Measurements from ENCODE around the gene EXOC3L4. TPM values are rescaled to one million over a fixed set of nuclear protein-coding genes. Genes with fewer than 3 reads are reported as not detected.
A peak's percentile ranks its signal among the peaks of the same experiment; 100 is the strongest.

The EXOC3L4 gene
- total and polyA plus RNA-seq, 4 donors, result 24.0 to 77.8 (median 36.7) TPM

DNA sequence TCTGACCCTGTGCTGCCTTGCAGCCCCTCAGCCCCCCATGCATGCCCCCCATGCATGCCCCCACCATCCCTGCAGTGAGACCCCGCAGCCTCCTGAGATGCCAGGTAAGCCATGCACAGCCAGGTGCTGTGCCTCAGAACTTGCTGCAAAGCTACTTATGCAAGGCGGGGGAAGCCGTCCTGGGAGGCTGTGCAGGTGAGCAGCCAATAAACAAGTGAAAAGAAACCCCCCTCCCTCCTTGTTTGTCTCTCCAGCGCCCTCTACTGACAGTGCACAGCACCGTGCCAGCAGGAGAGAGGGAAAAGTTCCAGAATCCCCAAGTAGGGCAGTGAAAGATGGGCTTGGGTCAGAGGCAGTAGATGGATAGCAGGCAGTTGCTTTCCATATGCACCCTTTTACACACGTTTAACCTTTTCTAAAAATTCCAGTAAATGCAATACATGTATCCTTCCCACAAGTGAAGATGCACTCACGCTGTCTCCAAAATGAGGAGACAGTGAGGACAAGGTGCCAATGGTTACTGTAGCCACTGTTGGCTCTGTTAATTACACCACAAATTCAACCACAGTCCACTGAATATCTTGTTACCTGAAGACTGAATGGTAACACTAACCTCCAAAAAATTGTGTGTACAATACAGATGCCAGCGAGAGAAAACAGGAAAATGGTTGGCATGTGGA is 46.7 kb downstream of the EXOC3L4 start:
- Histone ChIP-seq H3K9ac (ENCODE audit: low read depth in 1 of 2, low read length in 2 of 2) (no peak overlapping the region), H3K4me3 (ENCODE audit: low read depth in 1 of 3, low read length in 3 of 3) (no peak overlapping the region), H3K27ac (ENCODE audit: low read depth in 1 of 2, low read length in 2 of 2) (no peak overlapping the region), H3K36me3 (ENCODE audit: control insufficient read depth in 4 of 4, insufficient read depth in 3 of 4, low read depth in 1 of 4, low read length in 3 of 4) (no peaks in the 10 kb centered on the region), H3K9me3 (ENCODE audit: control insufficient read depth in 4 of 4, low read length in 3 of 4) (no peaks in the 10 kb centered on the region), H3K4me1 (ENCODE audit: control insufficient read depth in 4 of 4, insufficient read depth in 4 of 4, low read length in 3 of 4) (peaks cover 0 to 3% (median 0%) of the 10 kb centered on the region in 4 donors), H3K27me3 (ENCODE audit: control insufficient read depth in 4 of 4, insufficient read depth in 4 of 4, low read length in 3 of 4) (no peaks in the 10 kb centered on the region)
- no peak for DNase-seq (ENCODE audit: low spot score)
- peak; percentile 69 to 79 for TF ChIP-seq RAD21 (IDR thresholded peaks at IDR 0.05)
- no peak for TF ChIP-seq RXRA (IDR thresholded peaks at IDR 0.05)
- TF ChIP-seq, protein P1, sequence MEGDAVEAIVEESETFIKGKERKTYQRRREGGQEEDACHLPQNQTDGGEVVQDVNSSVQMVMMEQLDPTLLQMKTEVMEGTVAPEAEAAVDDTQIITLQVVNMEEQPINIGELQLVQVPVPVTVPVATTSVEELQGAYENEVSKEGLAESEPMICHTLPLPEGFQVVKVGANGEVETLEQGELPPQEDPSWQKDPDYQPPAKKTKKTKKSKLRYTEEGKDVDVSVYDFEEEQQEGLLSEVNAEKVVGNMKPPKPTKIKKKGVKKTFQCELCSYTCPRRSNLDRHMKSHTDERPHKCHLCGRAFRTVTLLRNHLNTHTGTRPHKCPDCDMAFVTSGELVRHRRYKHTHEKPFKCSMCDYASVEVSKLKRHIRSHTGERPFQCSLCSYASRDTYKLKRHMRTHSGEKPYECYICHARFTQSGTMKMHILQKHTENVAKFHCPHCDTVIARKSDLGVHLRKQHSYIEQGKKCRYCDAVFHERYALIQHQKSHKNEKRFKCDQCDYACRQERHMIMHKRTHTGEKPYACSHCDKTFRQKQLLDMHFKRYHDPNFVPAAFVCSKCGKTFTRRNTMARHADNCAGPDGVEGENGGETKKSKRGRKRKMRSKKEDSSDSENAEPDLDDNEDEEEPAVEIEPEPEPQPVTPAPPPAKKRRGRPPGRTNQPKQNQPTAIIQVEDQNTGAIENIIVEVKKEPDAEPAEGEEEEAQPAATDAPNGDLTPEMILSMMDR (IDR thresholded peaks at IDR 0.05; ENCODE audit: low read depth, low read length, missing input control), result peak; percentile 71
- 28% methylated on average over 8 of the region's 8 CpGs for WGBS

DNA sequence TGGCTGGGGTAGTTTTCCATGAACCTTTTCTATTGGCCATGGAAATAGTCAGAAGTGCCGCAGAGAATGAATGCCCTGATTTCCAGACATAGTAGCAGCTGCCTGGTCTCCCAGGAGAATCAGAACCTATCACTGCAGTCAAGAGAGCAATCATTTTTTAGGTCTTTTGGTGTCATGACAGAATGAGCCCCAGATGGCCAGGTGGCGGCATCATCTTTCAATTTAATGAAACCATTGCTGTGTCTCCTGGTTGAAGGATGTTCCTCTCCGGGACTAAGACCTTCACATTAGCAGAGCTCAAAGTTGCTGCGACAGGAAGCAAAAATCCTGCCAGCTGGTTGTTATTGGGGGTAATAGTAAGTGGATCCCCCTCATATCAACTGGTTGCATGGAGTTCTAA is 47.5 kb downstream of the EXOC3L4 start:
- TF ChIP-seq, protein P2, sequence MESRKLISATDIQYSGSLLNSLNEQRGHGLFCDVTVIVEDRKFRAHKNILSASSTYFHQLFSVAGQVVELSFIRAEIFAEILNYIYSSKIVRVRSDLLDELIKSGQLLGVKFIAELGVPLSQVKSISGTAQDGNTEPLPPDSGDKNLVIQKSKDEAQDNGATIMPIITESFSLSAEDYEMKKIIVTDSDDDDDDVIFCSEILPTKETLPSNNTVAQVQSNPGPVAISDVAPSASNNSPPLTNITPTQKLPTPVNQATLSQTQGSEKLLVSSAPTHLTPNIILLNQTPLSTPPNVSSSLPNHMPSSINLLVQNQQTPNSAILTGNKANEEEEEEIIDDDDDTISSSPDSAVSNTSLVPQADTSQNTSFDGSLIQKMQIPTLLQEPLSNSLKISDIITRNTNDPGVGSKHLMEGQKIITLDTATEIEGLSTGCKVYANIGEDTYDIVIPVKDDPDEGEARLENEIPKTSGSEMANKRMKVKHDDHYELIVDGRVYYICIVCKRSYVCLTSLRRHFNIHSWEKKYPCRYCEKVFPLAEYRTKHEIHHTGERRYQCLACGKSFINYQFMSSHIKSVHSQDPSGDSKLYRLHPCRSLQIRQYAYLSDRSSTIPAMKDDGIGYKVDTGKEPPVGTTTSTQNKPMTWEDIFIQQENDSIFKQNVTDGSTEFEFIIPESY (IDR thresholded peaks at IDR 0.05), result no peak
- TF ChIP-seq HNF4G (IDR thresholded peaks at IDR 0.05), result no peak
- no peak for TF ChIP-seq FOXA1 (IDR thresholded peaks at IDR 0.05)
- TF ChIP-seq EGR1 (IDR thresholded peaks at IDR 0.05; ENCODE audit: low read depth in 2 of 2), result no peak
- no peak for TF ChIP-seq HNF4A (conservative IDR thresholded peaks at IDR 0.05)
- TF ChIP-seq GABPA (IDR thresholded peaks at IDR 0.05 in 1 of 2, conservative IDR thresholded peaks at IDR 0.05 in 1 of 2), result no peak
- TF ChIP-seq, protein P1 (IDR thresholded peaks at IDR 0.05; ENCODE audit: low read depth, low read length, missing input control), result no peak
- TF ChIP-seq FOXA2 (IDR thresholded peaks at IDR 0.05), result no peak
- TF ChIP-seq NR2F2 (IDR thresholded peaks at IDR 0.05), result no peak
- no peak for TF ChIP-seq YY1 (IDR thresholded peaks at IDR 0.05)
- TF ChIP-seq, protein P3, sequence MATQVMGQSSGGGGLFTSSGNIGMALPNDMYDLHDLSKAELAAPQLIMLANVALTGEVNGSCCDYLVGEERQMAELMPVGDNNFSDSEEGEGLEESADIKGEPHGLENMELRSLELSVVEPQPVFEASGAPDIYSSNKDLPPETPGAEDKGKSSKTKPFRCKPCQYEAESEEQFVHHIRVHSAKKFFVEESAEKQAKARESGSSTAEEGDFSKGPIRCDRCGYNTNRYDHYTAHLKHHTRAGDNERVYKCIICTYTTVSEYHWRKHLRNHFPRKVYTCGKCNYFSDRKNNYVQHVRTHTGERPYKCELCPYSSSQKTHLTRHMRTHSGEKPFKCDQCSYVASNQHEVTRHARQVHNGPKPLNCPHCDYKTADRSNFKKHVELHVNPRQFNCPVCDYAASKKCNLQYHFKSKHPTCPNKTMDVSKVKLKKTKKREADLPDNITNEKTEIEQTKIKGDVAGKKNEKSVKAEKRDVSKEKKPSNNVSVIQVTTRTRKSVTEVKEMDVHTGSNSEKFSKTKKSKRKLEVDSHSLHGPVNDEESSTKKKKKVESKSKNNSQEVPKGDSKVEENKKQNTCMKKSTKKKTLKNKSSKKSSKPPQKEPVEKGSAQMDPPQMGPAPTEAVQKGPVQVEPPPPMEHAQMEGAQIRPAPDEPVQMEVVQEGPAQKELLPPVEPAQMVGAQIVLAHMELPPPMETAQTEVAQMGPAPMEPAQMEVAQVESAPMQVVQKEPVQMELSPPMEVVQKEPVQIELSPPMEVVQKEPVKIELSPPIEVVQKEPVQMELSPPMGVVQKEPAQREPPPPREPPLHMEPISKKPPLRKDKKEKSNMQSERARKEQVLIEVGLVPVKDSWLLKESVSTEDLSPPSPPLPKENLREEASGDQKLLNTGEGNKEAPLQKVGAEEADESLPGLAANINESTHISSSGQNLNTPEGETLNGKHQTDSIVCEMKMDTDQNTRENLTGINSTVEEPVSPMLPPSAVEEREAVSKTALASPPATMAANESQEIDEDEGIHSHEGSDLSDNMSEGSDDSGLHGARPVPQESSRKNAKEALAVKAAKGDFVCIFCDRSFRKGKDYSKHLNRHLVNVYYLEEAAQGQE (IDR thresholded peaks at IDR 0.05), result no peak
- TF ChIP-seq RXRA (IDR thresholded peaks at IDR 0.05), result no peak
- TF ChIP-seq SP1 (IDR thresholded peaks at IDR 0.05), result no peak
- TF ChIP-seq, protein P4, sequence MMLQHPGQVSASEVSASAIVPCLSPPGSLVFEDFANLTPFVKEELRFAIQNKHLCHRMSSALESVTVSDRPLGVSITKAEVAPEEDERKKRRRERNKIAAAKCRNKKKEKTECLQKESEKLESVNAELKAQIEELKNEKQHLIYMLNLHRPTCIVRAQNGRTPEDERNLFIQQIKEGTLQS (IDR thresholded peaks at IDR 0.05), result no peak
- no peaks in the 10 kb centered on the region for H3K36me3 ChIP-seq (ENCODE audit: control insufficient read depth in 4 of 4, insufficient read depth in 3 of 4, low read depth in 1 of 4, low read length in 3 of 4)
- H3K27ac ChIP-seq (ENCODE audit: low read depth in 1 of 2, low read length in 2 of 2), result no peak overlapping the region

More for the DNA sequence above, 47.5 kb downstream of the EXOC3L4 start:
- H3K9ac ChIP-seq (ENCODE audit: low read depth in 1 of 2, low read length in 2 of 2), result no peak overlapping the region
- H3K4me3 ChIP-seq (ENCODE audit: low read depth in 1 of 3, low read length in 3 of 3), result no peak overlapping the region
- peaks cover 0 to 3% (median 0%) of the 10 kb centered on the region in 4 donors for H3K4me1 ChIP-seq (ENCODE audit: control insufficient read depth in 4 of 4, insufficient read depth in 4 of 4, low read length in 3 of 4)
- no peaks in the 10 kb centered on the region for H3K9me3 ChIP-seq (ENCODE audit: control insufficient read depth in 4 of 4, low read length in 3 of 4)
- DNase-seq (ENCODE audit: low spot score), result no peak
- H3K27me3 ChIP-seq (ENCODE audit: control insufficient read depth in 4 of 4, insufficient read depth in 4 of 4, low read length in 3 of 4), result no peaks in the 10 kb centered on the region
- WGBS, result 86% methylated on average over 4 of the region's 4 CpGs

Data from liver (tissue), 9 donors.